COR-L47 (cell line): Measurements from ENCODE around the gene PPP1R37.

Source experiments
- DNase-seq: peaks from one replicate; lab custom pipeline; 2025; lab: John Stamatoyannopoulos, UW

Gene PPP1R37

DNA sequence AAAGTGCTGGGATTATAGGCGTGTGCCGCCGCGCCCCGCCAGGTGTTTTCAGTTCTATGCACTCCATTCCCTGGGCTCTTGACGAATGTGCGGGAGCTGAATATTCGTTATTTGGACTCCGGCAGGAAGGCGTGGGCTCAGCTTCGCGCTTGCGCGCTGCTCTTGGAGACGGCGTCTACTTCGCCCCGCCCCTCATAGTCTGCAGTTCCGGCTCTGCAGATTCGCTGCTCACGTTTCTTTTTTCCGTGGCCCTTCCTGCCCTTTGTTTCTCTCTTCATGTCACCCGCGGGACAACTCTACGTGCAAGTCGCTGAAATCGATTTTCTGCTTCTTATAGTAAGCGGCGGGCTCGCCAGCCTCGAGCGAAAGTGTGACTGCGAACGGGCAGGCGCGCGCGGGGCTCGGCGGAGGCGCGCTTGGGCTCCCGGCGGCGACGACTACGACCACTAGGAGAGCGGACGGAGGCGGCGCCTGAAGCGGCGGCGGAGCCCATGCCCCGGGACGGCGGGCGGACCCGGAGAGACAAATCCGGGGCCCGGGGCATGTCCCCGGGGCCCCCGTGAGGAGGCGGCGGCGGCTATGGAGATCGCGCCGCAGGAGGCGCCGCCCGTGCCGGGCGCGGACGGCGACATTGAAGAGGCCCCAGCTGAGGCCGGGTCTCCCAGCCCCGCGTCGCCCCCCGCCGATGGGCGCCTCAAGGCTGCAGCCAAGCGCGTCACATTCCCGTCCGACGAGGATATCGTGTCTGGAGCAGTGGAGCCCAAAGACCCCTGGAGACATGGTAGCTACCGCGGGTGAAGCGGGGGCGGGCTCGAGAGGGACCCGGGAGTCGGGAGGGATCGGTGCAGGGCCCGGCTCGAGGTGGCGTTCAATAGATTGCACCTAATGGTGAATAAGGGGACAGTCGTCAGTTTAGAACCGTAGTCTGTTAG lies at the start of gene PPP1R37:
TSS of gene PPP1R37 (plus strand) at position 433 of the 932 bp plus-strand sequence. CDS start at position 580, 147 bp downstream.
- peak; percentile 99 for DNase-seq

- no peak for DNase-seq
These were observed 47.2 kb upstream of the PPP1R37 start for GRCh38 chr19:45045671-45046353.

GRCh38 chr19:45046355-45046754 lies 46.6 kb upstream of the PPP1R37 start:
- DNase-seq, result no peak

DNA sequence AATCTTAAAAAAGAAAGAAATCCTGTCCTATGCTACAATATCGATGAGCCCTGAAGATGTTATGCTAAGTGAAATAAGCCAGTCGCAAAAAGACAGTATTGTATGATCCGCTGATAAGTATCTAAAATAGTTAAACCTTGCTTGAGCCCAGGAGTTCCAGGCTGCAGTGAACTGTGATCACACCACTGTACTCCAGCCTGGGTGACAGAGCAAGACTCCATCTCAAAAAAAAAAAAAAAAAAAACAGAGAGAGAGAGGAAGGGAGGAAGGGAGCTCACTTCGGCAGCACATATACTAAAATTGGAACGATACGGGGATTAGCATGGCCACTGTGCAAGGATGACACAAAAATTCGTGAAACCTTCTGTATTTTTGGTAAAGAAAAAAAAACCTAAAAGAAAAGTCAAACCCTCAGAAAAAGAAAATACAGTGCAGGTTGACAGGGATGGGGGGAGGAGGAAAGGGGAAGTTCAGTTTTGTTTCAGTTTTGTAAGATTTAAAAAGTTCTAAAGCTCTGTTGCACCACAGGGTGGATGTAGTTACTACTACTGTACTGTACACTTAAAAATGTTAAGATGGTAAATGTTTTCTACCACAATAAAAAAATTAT lies 45.7 kb upstream of the PPP1R37 start:
- no peak for DNase-seq

DNA sequence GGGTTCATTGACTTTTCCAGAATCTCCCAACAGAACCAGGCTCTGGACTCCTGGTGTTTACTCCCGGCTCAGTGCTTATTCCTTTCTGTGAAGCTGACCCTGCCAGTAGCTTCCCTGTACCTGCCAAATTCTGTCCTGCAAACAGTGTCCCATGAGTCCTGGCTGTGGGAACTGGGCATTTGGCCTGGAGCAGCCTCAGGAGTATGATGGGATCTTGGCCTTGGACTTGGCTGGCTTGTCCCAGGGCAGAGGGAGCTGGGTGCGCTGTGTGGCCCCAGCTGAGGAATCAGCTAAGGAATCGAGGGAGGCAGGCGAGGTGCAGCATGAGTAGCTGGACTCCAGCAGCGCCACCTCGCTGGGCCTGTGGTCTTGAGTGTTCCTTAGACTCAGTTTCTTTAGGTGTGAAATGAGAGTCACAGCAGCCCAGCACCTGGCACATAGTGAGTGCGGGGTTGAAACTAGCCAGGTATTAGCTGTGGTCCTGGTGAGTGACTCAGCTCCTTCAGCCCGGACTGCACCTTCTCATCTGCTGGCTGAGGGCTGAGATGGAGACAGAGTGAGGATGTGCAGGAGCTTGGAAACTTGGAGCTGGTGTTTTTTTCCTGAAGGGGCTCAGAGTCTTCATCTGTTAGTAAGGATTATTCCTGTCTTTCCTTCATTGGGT lies 43.8 kb upstream of the PPP1R37 start:
- no peak for DNase-seq

- DNase-seq, result no peak
These were observed 42.9 kb upstream of the PPP1R37 start for GRCh38 chr19:45050036-45050435.

DNA sequence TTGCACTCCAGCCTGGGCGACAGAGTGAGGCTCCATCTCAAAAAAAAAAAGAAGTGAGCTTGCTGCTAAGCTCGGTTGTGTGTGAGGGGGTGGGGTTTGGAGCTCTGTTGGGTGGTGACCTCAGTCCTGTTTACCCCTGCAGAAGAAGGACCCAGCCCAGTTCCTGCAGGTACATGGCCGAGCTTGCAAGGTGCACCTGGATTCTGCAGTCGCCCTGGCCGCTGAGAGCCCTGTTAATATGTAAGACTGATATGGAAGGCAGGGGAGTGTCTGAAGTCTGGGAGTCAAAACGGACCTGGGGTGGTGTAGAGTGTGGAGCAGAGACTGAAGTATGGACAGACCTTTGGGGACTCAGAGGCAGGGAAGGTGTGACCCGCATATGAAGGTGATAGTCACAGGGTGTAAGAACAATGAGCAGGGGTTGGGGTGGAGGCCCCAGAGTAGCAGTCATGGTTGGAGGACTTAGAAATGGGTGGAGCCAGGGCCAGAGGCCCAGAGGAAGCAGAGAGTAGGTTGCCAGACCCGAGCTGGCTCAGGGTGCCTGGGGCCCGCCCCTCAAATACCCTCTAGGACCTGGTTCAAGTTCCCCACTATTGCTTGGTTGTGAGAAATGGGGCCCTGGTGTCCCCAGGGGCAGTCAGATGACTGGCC lies 40.9 kb upstream of the PPP1R37 start:
- DNase-seq, result no peak

DNA sequence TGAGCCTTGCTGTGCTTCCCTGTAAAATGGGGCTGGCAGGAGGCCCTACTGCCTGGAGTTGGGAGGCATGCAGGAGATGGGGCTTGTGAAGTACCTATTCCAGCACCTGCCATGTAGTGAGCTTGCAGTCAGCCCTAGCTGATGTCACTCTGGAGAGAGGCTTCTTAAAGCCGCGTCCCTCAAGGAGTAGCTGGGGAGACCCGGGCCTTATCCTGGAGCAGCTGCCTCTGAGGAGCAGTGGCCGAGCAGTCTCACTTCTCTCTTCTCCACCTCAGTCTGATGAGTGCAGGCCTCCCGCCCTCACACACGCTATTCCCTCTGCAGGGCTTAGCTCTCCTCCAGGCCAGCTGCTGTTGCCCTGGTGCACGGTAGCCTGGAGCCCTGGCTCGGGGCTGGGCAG lies 36.1 kb upstream of the PPP1R37 start:
- no peak for DNase-seq

DNA sequence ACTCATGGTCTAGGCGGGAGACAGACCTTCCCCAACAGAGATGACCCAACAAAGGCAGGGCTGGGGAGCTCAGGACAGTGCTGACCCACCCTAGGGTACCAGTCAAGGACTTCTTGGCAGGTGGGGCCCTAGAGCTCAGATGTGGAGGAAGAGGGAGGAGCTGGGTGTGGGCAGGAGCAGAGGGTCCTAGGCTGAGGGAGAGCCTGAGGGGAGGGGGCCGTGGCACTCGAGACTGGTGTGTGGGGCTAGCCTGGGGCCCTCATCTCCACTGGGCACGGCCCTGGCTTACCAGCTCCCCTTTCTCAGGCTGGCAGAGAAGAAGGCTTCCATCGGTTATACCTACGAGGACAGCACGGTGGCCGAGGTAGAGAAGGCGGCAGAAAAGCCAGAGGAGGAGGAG lies 35.5 kb upstream of the PPP1R37 start:
- DNase-seq, result no peak

DNA sequence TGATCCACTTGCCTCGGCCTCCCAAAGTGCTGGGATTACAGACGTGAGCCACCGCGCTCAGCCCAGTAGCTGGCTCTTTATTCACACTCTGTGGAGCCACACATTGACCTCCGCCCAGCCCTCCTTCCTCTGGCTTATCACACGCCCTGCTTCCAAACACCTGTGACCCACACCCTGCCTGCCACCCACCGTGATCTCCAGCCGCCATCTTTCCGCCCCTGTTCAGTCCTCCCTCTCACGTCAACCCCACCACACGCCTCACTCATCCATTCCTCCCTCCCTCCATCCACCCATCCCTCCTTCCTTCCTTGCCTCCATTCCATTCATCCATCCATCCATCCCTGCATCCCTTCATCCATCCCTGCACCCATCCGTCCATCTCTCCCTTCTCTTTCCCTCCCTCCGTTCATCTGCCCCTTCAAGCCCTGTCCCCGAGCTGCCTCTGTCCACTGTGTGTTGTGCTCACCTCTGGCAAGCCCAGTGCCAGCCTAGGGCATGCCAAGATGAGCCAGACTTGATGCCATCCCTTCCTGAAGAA lies 34.3 kb upstream of the PPP1R37 start:
- DNase-seq, result no peak

GRCh38 chr19:45059258-45059965 lies 33.6 kb upstream of the PPP1R37 start:
- DNase-seq, result peak; percentile 46

GRCh38 chr19:45061965-45062364 lies 31.0 kb upstream of the PPP1R37 start:
- DNase-seq, result no peak

- DNase-seq, result no peak
These were observed 28.9 kb upstream of the PPP1R37 start for GRCh38 chr19:45063851-45064801.

DNA sequence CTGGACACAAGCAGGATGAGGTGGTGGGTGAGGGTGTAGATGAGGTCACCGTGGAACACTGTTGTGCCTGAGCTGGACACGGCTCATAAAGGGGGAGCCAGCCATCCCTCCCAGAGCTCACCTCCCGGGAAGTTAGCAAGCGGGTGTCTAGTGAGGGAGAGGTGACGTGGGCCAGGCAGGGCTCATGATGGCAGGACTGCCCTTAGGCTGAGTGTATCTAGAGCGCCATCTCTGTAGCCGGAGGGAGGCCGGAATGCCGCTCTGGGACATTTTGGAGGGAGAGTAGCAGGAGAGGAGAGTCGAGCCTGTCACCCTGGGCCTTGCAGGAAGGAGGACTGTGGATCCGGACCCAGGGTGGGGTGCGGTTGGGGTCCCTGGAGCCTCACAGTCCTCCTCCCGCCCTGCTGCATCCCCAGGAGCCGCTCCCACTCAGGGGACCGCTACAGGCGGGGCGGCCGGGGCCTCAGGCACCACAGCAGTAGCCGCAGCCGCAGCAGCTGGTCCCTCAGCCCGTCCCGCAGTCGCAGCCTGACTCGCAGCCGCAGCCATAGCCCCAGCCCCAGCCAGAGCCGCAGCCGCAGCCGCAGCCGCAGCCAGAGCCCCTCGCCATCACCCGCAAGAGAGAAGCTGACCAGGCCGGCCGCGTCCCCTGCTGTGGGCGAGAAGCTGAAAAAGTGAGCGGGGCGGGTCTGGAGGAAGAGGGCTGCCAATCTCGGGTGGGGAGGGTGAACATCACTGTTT lies 25.9 kb upstream of the PPP1R37 start:
- DNase-seq, result no peak

DNA sequence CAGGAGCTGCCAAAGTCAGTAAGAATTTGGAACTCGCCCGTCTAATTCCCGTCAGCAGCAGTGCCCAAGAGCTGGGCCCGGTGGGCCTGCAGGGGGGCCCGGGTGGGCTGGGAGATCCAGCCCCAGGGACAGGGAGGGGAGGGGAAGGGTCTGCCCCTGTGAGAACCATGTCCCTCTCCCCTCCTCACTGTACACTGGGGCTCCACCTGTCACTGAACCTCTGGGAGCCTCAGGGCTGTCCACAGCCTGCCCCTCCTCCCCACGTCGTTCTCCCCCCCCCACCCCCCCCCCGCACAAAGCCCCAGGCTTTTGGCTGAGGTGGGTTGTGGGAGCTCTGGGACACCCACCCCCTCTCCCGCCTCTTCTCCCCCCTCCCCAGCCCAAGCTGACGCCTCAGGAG lies 24.9 kb upstream of the PPP1R37 start:
- no peak for DNase-seq

- DNase-seq, result no peak
These were observed 23.9 kb upstream of the PPP1R37 start for GRCh38 chr19:45069056-45069455.

- DNase-seq, result no peak
These were observed 22.8 kb upstream of the PPP1R37 start for GRCh38 chr19:45070214-45070613.

DNA sequence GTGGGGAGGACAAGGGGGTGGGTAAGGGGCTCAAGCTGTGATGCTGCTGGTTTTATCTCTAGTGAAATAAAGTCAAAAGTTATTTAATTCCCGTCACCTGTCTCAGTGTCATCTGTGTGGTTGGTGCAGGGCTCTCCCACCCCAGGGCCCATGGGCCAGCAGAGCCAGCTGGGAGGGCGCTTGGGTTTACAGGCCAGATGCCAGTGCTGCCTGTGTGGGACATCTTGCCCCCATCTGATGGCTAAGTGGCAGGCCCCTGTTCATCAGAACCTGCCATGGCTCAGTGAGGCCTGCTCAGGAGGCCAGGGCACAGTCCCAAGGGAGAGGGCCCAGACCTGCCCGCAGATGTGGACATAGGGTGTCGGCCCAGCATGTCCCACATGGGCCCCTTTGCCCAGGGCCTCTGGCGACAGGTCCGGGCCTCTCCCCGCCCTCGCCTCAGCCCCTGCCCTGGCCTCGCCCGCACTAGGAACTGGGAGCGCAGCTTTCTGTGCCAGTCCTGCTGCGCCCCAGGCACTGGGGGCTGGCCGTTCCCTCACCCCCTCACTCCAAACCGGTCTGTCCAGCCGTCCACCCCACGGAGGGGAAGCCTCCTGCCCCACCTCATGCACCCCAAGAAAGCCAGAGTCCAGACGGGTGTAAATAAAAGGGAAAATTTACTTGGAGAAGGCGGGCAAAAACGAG lies 22.0 kb upstream of the PPP1R37 start:
- no peak for DNase-seq
